Stimulated activated CD4-positive, alpha-beta T cell treated with anti-CD3 and anti-CD28 coated beads, Interleukin-12 subunit alpha, Interleukin-12 subunit beta, amount 100 ng/mL, for 4 hours (primary cell): ENCODE measurements around the gene RPS6KA3.
A peak's percentile ranks its signal among the peaks of the same experiment; 100 is the strongest.

Source experiments
- DNase-seq: peaks from one replicate; pipeline ENCODE4 v3.0.0-alpha.2; 2020

The RPS6KA3 gene

DNA sequence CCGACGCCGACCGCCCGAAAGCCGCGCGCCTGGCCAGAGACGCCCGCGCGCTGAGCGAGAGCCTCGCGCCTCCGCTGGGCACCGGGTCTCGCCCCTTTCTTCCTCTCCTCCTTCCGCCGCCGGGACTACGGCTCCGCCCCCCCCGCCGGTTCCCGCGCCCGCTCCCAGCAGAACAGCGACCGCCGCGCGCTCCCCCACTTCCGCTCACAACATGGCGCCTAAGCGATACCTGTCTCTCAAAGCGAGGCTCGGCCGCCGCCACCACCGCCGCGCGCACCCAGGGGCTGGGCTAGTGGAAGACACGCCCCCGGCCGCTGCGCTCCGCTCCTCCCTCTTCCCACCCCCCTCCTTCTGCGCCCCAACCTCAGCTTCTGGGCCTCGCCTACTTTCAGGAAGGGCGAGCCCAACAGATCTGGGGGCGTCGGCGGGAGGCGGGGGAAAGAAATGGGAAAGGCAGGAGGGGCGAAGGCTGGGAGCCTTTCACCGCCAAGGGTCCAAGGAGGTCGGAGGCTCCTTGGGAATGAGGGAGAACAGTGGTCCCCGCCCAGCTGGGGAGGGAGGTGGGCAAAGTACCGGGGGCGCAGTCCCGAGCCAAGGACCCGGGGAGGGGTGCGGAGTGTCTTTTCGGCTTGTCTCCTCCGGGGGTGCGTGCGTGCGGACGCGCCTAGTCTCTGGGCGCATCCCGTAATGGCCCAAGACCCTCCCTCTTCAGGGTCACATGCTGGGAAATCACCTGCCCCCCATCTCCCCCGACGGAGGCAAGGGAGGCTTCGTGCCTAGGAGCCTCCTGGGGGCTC lies at the start of gene RPS6KA3:
TSS of gene RPS6KA3 (minus strand) at position 100 of the 797 bp plus-strand sequence. CDS start 277 bp downstream, outside the sequence.
- DNase-seq, result peak; percentile 85

GRCh38 chrX:20315140-20315539 lies 48.4 kb upstream of the RPS6KA3 start:
- DNase-seq, result no peak

GRCh38 chrX:20313899-20314298 lies 47.2 kb upstream of the RPS6KA3 start:
- no peak for DNase-seq

GRCh38 chrX:20312018-20312417 lies 45.3 kb upstream of the RPS6KA3 start:
- DNase-seq, result no peak

- no peak for DNase-seq
These were observed 44.8 kb upstream of the RPS6KA3 start for GRCh38 chrX:20311505-20311904.

DNA sequence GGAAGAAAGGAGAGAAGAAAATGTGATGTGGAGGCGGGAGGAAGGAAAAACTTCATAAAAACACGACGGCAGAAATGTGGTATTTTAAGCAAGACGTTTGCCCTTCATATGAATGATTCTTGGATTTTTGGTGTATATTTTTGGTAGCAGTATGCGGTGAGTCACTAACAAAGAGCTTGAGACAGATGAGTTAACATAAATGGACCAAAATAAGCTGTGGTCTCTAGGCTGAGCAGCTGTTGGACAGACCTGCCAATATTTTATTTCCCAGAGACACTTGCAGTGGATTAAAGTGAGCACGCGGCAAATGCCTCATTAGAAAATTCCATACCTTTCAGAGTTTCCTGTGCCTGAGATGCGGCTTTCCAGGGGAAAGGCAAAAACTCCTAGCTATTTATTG lies 43.1 kb upstream of the RPS6KA3 start:
- DNase-seq, result no peak

DNA sequence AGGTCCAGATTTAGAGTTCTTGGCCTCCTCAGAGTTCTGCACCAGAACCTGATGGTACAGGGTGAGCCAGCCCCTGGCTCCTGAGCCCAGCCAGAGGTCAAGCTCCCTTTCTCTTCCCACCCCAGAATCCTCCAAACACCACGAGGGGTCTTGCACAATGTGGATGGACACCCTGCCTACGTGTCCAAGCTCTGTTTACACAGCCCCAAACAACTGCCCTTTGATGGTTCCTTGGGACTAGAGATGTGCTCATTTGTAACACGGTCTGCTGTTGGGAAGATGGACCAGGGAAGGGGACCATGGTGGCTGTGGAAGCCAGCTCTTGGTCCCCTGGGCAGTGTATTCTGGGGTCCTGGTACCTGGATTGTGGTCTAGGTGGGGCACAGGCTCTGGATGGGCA lies 40.0 kb upstream of the RPS6KA3 start:
- DNase-seq, result no peak

DNA sequence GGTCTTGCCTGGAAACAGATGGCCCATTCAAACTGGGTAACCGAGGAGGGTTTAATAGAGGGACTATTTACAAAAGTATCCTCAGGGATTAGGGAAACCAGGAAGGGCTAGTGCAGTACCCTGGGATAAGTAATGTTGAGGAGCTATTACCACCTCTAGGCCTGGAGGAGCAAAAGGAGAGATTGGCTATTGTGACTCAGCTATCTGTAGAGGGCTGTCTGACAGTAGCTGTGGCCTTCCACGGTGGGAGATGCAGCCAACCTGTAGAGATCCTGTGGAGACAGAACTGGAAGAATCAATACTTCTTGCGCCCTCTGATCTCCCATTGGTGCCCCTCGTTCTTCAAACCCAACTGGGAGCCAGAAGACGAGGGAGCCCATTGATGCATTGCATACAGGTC lies 34.1 kb upstream of the RPS6KA3 start:
- DNase-seq, result no peak

- no peak for DNase-seq
These were observed 28.2 kb upstream of the RPS6KA3 start for GRCh38 chrX:20294957-20295356.

DNA sequence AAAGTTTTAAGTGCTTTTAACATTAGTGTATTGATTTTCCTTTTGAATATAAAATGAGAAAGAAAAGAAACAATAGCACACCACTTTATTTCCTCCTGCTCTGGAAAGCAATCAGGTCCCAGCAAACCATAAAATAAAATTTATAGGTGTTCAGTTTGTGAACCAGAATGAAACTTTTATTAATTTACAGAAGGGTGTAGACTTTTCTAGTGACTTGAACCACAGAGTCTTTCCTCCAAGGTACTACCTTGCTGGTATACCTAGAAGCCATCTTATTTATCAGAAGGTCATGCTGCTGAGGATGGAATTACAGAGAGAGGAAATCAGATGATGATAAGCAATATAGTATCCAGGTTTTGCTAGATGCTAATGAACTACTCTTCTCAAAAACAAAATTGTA lies 27.6 kb upstream of the RPS6KA3 start:
- no peak for DNase-seq

- no peak for DNase-seq
These were observed 18.8 kb upstream of the RPS6KA3 start for GRCh38 chrX:20285511-20285910.

- no peak for DNase-seq
These were observed 18.3 kb upstream of the RPS6KA3 start for GRCh38 chrX:20284992-20285391.

GRCh38 chrX:20284444-20284843 lies 17.7 kb upstream of the RPS6KA3 start:
- no peak for DNase-seq

- DNase-seq, result no peak
These were observed 14.2 kb upstream of the RPS6KA3 start for GRCh38 chrX:20280938-20281337.

GRCh38 chrX:20274121-20274520 lies 7.4 kb upstream of the RPS6KA3 start:
- no peak for DNase-seq

- DNase-seq, result no peak
These were observed 5.0 kb upstream of the RPS6KA3 start for GRCh38 chrX:20271730-20272129.

DNA sequence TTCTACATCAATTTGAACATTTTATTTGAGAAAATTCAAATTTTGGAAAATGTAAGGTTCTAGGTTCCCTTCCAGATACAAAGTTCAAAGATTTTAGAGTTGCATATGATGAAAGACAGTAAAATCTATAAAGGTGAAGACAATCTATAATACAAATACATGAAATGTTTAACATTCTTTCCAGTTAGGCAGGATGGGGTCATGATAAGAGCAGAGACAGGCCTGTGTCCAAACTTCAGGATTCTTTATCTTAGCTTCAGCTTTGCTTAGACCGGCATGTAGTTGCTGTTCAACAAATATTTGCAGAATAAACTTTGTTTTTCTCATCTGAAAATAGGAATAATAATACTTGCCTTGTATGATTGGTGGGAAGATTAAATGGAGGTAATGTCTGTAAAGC lies 4.5 kb upstream of the RPS6KA3 start:
- no peak for DNase-seq

DNA sequence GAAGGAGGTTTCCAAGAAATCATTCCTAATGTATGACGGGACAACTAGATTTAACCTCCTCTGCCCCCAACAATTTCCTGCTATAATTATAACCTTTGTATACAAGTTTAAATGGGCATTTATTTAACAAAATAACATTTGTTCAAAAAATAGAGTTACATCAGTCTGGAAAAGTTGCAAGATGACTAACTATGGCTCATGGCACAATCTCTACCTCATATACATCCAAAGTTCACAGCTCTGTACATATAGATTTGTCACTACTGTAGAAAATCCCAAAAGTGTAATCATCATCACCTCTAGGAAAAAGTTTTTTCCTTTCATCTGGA lies 3.8 kb upstream of the RPS6KA3 start:
- no peak for DNase-seq

- DNase-seq, result no peak
These were observed 3.3 kb upstream of the RPS6KA3 start for GRCh38 chrX:20269848-20270561.

GRCh38 chrX:20267931-20268701 lies 1.4 kb upstream of the RPS6KA3 start:
- DNase-seq, result no peak

- no peak for DNase-seq
These were observed 860 bp upstream of the RPS6KA3 start for GRCh38 chrX:20267607-20267930.

- DNase-seq, result peak; percentile 17
These were observed 705 bp downstream of the RPS6KA3 start for GRCh38 chrX:20265726-20266681.

DNA sequence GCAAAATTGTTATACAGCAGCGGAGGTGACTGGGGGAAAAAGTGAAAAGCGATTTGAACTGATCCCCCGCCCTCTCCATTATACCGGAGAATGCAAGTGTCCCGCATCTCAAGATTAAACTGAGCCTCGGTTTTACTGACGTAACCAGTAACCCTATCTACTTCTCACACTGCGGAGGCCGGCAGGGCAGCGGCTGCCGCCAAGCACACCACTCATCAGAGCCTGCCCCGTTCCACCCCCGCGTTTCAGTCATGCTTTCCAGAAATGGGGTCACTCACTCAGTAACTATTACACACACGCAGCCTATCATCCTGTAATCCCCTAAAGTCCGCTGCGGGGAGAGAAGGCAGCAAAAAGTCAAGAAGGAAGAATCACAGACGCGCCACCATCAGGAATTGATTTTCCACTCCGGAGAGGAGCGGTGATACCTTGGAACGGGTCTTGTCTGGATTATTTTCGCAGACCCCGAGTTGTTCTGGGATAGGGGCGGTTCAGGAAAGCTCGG lies 1.4 kb downstream of the RPS6KA3 start:
- peak; percentile 56 for DNase-seq
